Stimulated activated CD4-positive, alpha-beta T cell treated with anti-CD3 and anti-CD28 coated beads, Interleukin-15, amount 100 ng/mL, for 48 hours (primary cell): ENCODE data around the gene EPM2A.

Experiments used
- DNase-seq, 2 donors: peaks; one replicate each; pipeline ENCODE4 v3.0.0-alpha.2; 2020; ENCODE audit warnings: low read depth in 2 of 2

Gene EPM2A

GRCh38 chr6:145681965-145682364 lies 53.4 kb downstream of the EPM2A start:
- DNase-seq = no peak

- no peak for DNase-seq
Observed at GRCh38 chr6:145673504-145673903, 61.8 kb downstream of the EPM2A start.

- DNase-seq = no peak
Observed at GRCh38 chr6:145670311-145670710, 65.0 kb downstream of the EPM2A start.

GRCh38 chr6:145669627-145670034 lies 65.7 kb downstream of the EPM2A start:
- DNase-seq = no peak

- no peak for DNase-seq
Observed at GRCh38 chr6:145668844-145669243, 66.5 kb downstream of the EPM2A start.

GRCh38 chr6:145660676-145661075 lies 74.6 kb downstream of the EPM2A start:
- DNase-seq = no peak

- no peak for DNase-seq
Observed at GRCh38 chr6:145656128-145656527, 79.2 kb downstream of the EPM2A start.

GRCh38 chr6:145652572-145652971 lies 82.7 kb downstream of the EPM2A start:
- no peak for DNase-seq

GRCh38 chr6:145651988-145652387 lies 83.3 kb downstream of the EPM2A start:
- DNase-seq = no peak

GRCh38 chr6:145648149-145648548 lies 87.2 kb downstream of the EPM2A start:
- DNase-seq = no peak

- DNase-seq = no peak
Observed at GRCh38 chr6:145647602-145648001, 87.7 kb downstream of the EPM2A start.

- DNase-seq = no peak
Observed at GRCh38 chr6:145643760-145644159, 91.6 kb downstream of the EPM2A start.

GRCh38 chr6:145633981-145634627 lies 101.2 kb downstream of the EPM2A start:
- peak; percentile 69 to 75 for DNase-seq

GRCh38 chr6:145632971-145633370 lies 102.3 kb downstream of the EPM2A start:
- DNase-seq = no peak

- DNase-seq = no peak
Observed at GRCh38 chr6:145631374-145631773, 103.9 kb downstream of the EPM2A start.

GRCh38 chr6:145630598-145630997 lies 104.7 kb downstream of the EPM2A start:
- DNase-seq = no peak

- DNase-seq = no peak
Observed at GRCh38 chr6:145629478-145629877, 105.8 kb downstream of the EPM2A start.

GRCh38 chr6:145627451-145627850 lies 107.9 kb downstream of the EPM2A start:
- no peak for DNase-seq

GRCh38 chr6:145626857-145627256 lies 108.5 kb downstream of the EPM2A start:
- DNase-seq = no peak

GRCh38 chr6:145623231-145623630 lies 112.1 kb downstream of the EPM2A start:
- DNase-seq = no peak

- DNase-seq = no peak
Observed at GRCh38 chr6:145621776-145622175, 113.5 kb downstream of the EPM2A start.

- no peak for DNase-seq
Observed at GRCh38 chr6:145620088-145620487, 115.2 kb downstream of the EPM2A start.

GRCh38 chr6:145609521-145609920 lies 125.8 kb downstream of the EPM2A start:
- DNase-seq = no peak

- no peak for DNase-seq
Observed at GRCh38 chr6:145608850-145609249, 126.5 kb downstream of the EPM2A start.
